Mucosa of descending colon (tissue), 3 donors: Measurements from ENCODE around the gene PAQR7. TPM values are rescaled to one million over a fixed set of nuclear protein-coding genes. Genes with fewer than 3 reads are reported as not detected.
"Not testable (repeated sequence)": the region's sequence is repeated elsewhere in the genome, so short reads cannot be mapped to it uniquely, and the experiment has no call there.

Experiments used
- ATAC-seq: fragments of 200-7000 bp; cut with Tn5 transposase; one replicate; pipeline ENCODE4 v1.9.1; 2020; ENCODE audit warnings: mild to moderate bottlenecking, moderate library complexity
- DNase-seq, 3 donors: peaks; one replicate each; pipeline ENCODE4 v3.0.0-alpha.2; 2020
- H3K36me3 ChIP-seq: fragments of 200-600 bp; one replicate; pipeline ENCODE4 v1.8.0; 2021; ENCODE audit warnings: low read depth, mild to moderate bottlenecking
- H3K4me1 ChIP-seq: fragments of 200-600 bp; one replicate; pipeline ENCODE4 v1.8.0; 2021; ENCODE audit warnings: low read depth, mild to moderate bottlenecking
- H3K4me3 ChIP-seq: fragments of 200-600 bp; one replicate; pipeline ENCODE4 v1.8.0; 2021; ENCODE audit warnings: mild to moderate bottlenecking
- H3K9me3 ChIP-seq: fragments of 200-600 bp; one replicate; pipeline ENCODE4 v1.8.0; 2021; ENCODE audit warnings: mild to moderate bottlenecking
- CTCF ChIP-seq: fragments of 200-600 bp; IDR thresholded peaks from one replicate; pipeline ENCODE4 v1.8.0; 2022; ENCODE audit warnings: antibody characterized with exemption, mild to moderate bottlenecking
- intact Hi-C, 2 donors: fragments of 100-400 bp; cut with DNase I in 1 of 2; cut with micrococcal nuclease in 1 of 2; formaldehyde crosslinking; loops; one replicate each; pipeline versions ENCODE4 v1.11.0 to v1.11.1; 2022; cut with DNase I, micrococcal nuclease
- total RNA-seq, 3 donors: library from RNA; stranded (reverse); fragmentation: NEBNext Ultra II Directional in 2 of 3; extraction: Animal tissue kit (Norgen Biotek cat#: 25700) in 2 of 3; gene quantifications; one replicate each; pipeline versions ENCODE4 v1.2.1 to v1.2.4, GENCODE V29; 2021 to 2023
- donor health status: DM: no; HTN: no; CAD: no; lungs with moderate emphysema.
- donor health status: DM: no; HTN: no; CAD: no.
- donor health status: DM: no; HTN: yes; CAD: no.

Gene PAQR7
- total RNA-seq, 3 donors from 2014 or later = 2.5 to 7.7 (median 2.7) TPM

GRCh38 chr1:25843483-25843882 is 32.0 kb downstream of the PAQR7 start:
- no peak for TF ChIP-seq CTCF
- H3K4me3 ChIP-seq = no peak overlapping the region
- DNase-seq (no peak), ATAC-seq (no peak)
- no peaks in the 10 kb centered on the region for H3K4me1 ChIP-seq
- intact Hi-C loops = no loop called here
- H3K9me3 ChIP-seq = peaks cover 3% of the 10 kb centered on the region
- H3K36me3 ChIP-seq = no peaks in the 10 kb centered on the region

GRCh38 chr1:25839808-25840207 is 35.7 kb downstream of the PAQR7 start:
- H3K9me3 ChIP-seq, H3K36me3 ChIP-seq, intact Hi-C loops, H3K4me1 ChIP-seq, DNase-seq, H3K4me3 ChIP-seq, ATAC-seq: not testable (repeated sequence)

DNA sequence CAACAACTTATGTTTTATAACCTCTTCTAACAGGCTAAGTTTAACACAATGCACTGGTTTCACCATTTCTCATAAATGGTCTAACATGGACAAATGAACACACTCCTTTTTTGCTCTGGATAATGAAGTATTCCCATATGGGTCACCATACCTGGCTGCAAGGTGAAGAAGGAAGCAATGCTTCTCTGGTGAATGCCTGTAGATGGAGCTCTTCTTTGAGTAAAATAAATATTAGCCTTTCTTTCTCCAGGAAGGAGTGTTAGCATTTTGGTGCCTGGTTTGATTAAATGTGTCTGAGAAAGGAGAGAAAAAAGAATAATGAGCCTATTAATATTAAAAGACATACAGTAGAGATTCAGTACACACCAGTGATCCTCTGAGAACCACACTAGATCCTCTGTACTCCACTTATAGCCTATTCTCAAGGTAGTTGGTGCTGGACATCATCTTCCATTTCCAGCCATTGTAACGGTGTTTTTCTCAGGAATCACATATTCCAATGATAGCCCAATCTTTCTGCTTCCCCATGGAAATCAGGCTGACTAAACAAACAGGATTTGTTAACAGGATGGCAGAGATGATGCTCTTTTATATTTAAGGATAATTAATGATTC is 38.1 kb downstream of the PAQR7 start:
- Histone ChIP-seq H3K4me3 (no peak overlapping the region), H3K4me1 (no peaks in the 10 kb centered on the region), H3K9me3 (peaks cover 3% of the 10 kb centered on the region), H3K36me3 (no peaks in the 10 kb centered on the region)
- TF ChIP-seq CTCF = no peak
- ATAC-seq (peak; percentile 65), DNase-seq (no peak)
- intact Hi-C loops = no loop called here

GRCh38 chr1:25836695-25837094 is 38.8 kb downstream of the PAQR7 start:
- ATAC-seq (no peak), DNase-seq (no peak)
- Histone ChIP-seq H3K9me3 (peaks cover 3% of the 10 kb centered on the region), H3K36me3 (peaks cover 6% of the 10 kb centered on the region), H3K4me1 (no peaks in the 10 kb centered on the region), H3K4me3 (no peak overlapping the region)
- no peak for TF ChIP-seq CTCF
- intact Hi-C loops = no loop called here

- TF ChIP-seq CTCF = no peak
- no peaks in the 10 kb centered on the region for H3K4me1 ChIP-seq
- ATAC-seq = no peak
- no peak for DNase-seq
- H3K4me3 ChIP-seq = no peak overlapping the region
- H3K36me3 ChIP-seq = peaks cover 10% of the 10 kb centered on the region
- intact Hi-C loops = no loop called here
- H3K9me3 ChIP-seq = peaks cover 3% of the 10 kb centered on the region
These were observed 40.6 kb downstream of the PAQR7 start for GRCh38 chr1:25834894-25835293.

DNA sequence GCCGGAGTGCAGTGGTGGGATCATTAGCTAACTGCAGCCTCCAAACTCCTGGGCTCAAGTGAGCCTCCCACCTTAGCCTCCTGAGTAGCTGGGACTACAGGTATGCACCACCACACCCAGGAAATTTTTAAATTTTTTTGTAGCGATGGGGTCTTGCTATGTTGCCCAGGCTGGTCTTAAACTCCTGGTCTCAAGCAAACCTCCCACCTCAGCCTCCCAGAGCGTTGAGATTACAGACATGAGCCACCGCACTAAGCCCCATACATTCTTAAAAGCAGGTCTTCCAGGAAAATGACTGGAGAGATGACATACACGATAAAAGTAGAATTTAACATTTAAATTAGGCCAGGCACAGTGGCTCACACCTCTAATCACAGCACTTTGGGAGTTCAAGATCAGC is 42.4 kb downstream of the PAQR7 start:
- no peak for TF ChIP-seq CTCF
- no peak for ATAC-seq
- Histone ChIP-seq H3K36me3 (peaks cover 22% of the 10 kb centered on the region), H3K9me3 (no peaks in the 10 kb centered on the region), H3K4me3 (no peak overlapping the region), H3K4me1 (no peaks in the 10 kb centered on the region)
- DNase-seq = no peak
- intact Hi-C loops = no loop called here
